KOPT-K1 (cell line): ENCODE measurements around the gene PAX6.

Source experiments
- H3K27ac ChIP-seq: fragments of 200-600 bp; sonication (generic); 2 replicates; pipeline ENCODE4 v1.5.1; 2016; ENCODE audit warnings: antibody characterized with exemption, mild to moderate bottlenecking, low read depth, low read length; ENCODE audit not compliant: poor library complexity, severe bottlenecking
- H3K36me3 ChIP-seq: fragments of 200-600 bp; sonication (generic); 2 replicates; pipeline ENCODE4 v1.5.1; 2017; ENCODE audit warnings: antibody characterized with exemption, mild to moderate bottlenecking, low read length, moderate library complexity; ENCODE audit not compliant: insufficient read depth
- H3K9me3 ChIP-seq: fragments of 200-600 bp; sonication (generic); 2 replicates; pipeline ENCODE4 v1.5.1; 2017; ENCODE audit warnings: antibody characterized with exemption, low read length, mild to moderate bottlenecking; ENCODE audit not compliant: insufficient read depth, poor library complexity, severe bottlenecking

The PAX6 gene

GRCh38 chr11:31810779-31811647 is at the start of gene PAX6:
Gene PAX6 (minus strand): TSS chr11:31811322. CDS start chr11:31806411, 4,911 bp downstream.
- H3K36me3 ChIP-seq: no peaks in the 10 kb centered on the region
- no peak within 1 kb of the TSS for H3K27ac ChIP-seq
- no peaks in the 10 kb centered on the region for H3K9me3 ChIP-seq

GRCh38 chr11:31860391-31860790 is 49.3 kb upstream of the PAX6 start:
- Histone ChIP-seq H3K9me3 (peaks cover 7% of the 10 kb centered on the region), H3K27ac (no peak overlapping the region), H3K36me3 (no peaks in the 10 kb centered on the region)

- Histone ChIP-seq H3K36me3 (no peaks in the 10 kb centered on the region), H3K27ac (no peak overlapping the region), H3K9me3 (no peaks in the 10 kb centered on the region)
These were observed 45.1 kb upstream of the PAX6 start for GRCh38 chr11:31856248-31856647.

GRCh38 chr11:31855466-31855865 is 44.3 kb upstream of the PAX6 start:
- Histone ChIP-seq H3K36me3 (no peaks in the 10 kb centered on the region), H3K9me3 (no peaks in the 10 kb centered on the region), H3K27ac (no peak overlapping the region)

GRCh38 chr11:31850365-31850764 is 39.2 kb upstream of the PAX6 start:
- Histone ChIP-seq H3K9me3 (no peaks in the 10 kb centered on the region), H3K36me3 (no peaks in the 10 kb centered on the region), H3K27ac (no peak overlapping the region)

GRCh38 chr11:31847761-31848160 is 36.6 kb upstream of the PAX6 start:
- no peaks in the 10 kb centered on the region for H3K36me3 ChIP-seq
- H3K9me3 ChIP-seq: no peaks in the 10 kb centered on the region
- no peak overlapping the region for H3K27ac ChIP-seq

- Histone ChIP-seq H3K9me3 (no peaks in the 10 kb centered on the region), H3K27ac (no peak overlapping the region), H3K36me3 (no peaks in the 10 kb centered on the region)
These were observed 34.2 kb upstream of the PAX6 start for GRCh38 chr11:31845331-31845730.

- H3K36me3 ChIP-seq: no peaks in the 10 kb centered on the region
- H3K9me3 ChIP-seq: no peaks in the 10 kb centered on the region
- no peak overlapping the region for H3K27ac ChIP-seq
These were observed 33.2 kb upstream of the PAX6 start for GRCh38 chr11:31844351-31844750.

- Histone ChIP-seq H3K36me3 (no peaks in the 10 kb centered on the region), H3K9me3 (no peaks in the 10 kb centered on the region), H3K27ac (no peak overlapping the region)
These were observed 30.3 kb upstream of the PAX6 start for GRCh38 chr11:31841435-31841834.

- Histone ChIP-seq H3K9me3 (no peaks in the 10 kb centered on the region), H3K36me3 (no peaks in the 10 kb centered on the region), H3K27ac (no peak overlapping the region)
These were observed 23.1 kb upstream of the PAX6 start for GRCh38 chr11:31834237-31834636.

GRCh38 chr11:31830406-31830805 is 19.3 kb upstream of the PAX6 start:
- H3K9me3 ChIP-seq: no peaks in the 10 kb centered on the region
- H3K27ac ChIP-seq: no peak overlapping the region
- no peaks in the 10 kb centered on the region for H3K36me3 ChIP-seq

GRCh38 chr11:31828217-31828616 is 17.1 kb upstream of the PAX6 start:
- H3K36me3 ChIP-seq: no peaks in the 10 kb centered on the region
- H3K9me3 ChIP-seq: no peaks in the 10 kb centered on the region

GRCh38 chr11:31827455-31828206 is 16.5 kb upstream of the PAX6 start:
- Histone ChIP-seq H3K36me3 (no peaks in the 10 kb centered on the region), H3K9me3 (no peaks in the 10 kb centered on the region), H3K27ac (no peak overlapping the region)

More at GRCh38 chr11:31828217-31828616, 17.1 kb upstream of the PAX6 start:
- no peak overlapping the region for H3K27ac ChIP-seq

- no peak overlapping the region for H3K27ac ChIP-seq
- no peaks in the 10 kb centered on the region for H3K9me3 ChIP-seq
- no peaks in the 10 kb centered on the region for H3K36me3 ChIP-seq
These were observed 15.7 kb upstream of the PAX6 start for GRCh38 chr11:31826536-31827438.
